Measurements from ENCODE around the gene PCDHGC4. TPM values are rescaled to one million over a fixed set of nuclear protein-coding genes. Genes with fewer than 3 reads are reported as not detected.

The PCDHGC4 gene
- total and polyA plus RNA-seq, 2 of the 8 experiments (the other 6 are each of a cell fraction or from before 2014, with no cell fraction given) = 2.1 to 2.4 TPM

DNA sequence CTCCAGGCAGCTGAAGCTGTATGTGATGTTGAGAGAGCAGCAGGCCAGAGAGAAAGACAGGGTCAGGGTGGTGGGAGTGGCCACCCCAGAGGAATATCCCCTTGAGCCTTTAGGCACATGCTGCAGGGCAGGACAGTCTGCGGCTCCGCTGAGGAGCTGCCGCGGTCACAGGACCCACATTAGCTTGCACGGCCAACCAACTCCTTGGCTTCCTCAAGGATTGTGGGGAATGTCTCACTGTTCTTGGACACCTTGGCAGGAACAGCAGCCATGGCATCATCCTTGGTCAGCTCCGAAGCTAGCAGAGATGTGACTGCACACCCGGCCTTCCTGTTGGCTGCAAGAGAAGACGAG lies 31.8 kb downstream of the PCDHGC4 start (continued):
- TF ChIP-seq, protein P1, sequence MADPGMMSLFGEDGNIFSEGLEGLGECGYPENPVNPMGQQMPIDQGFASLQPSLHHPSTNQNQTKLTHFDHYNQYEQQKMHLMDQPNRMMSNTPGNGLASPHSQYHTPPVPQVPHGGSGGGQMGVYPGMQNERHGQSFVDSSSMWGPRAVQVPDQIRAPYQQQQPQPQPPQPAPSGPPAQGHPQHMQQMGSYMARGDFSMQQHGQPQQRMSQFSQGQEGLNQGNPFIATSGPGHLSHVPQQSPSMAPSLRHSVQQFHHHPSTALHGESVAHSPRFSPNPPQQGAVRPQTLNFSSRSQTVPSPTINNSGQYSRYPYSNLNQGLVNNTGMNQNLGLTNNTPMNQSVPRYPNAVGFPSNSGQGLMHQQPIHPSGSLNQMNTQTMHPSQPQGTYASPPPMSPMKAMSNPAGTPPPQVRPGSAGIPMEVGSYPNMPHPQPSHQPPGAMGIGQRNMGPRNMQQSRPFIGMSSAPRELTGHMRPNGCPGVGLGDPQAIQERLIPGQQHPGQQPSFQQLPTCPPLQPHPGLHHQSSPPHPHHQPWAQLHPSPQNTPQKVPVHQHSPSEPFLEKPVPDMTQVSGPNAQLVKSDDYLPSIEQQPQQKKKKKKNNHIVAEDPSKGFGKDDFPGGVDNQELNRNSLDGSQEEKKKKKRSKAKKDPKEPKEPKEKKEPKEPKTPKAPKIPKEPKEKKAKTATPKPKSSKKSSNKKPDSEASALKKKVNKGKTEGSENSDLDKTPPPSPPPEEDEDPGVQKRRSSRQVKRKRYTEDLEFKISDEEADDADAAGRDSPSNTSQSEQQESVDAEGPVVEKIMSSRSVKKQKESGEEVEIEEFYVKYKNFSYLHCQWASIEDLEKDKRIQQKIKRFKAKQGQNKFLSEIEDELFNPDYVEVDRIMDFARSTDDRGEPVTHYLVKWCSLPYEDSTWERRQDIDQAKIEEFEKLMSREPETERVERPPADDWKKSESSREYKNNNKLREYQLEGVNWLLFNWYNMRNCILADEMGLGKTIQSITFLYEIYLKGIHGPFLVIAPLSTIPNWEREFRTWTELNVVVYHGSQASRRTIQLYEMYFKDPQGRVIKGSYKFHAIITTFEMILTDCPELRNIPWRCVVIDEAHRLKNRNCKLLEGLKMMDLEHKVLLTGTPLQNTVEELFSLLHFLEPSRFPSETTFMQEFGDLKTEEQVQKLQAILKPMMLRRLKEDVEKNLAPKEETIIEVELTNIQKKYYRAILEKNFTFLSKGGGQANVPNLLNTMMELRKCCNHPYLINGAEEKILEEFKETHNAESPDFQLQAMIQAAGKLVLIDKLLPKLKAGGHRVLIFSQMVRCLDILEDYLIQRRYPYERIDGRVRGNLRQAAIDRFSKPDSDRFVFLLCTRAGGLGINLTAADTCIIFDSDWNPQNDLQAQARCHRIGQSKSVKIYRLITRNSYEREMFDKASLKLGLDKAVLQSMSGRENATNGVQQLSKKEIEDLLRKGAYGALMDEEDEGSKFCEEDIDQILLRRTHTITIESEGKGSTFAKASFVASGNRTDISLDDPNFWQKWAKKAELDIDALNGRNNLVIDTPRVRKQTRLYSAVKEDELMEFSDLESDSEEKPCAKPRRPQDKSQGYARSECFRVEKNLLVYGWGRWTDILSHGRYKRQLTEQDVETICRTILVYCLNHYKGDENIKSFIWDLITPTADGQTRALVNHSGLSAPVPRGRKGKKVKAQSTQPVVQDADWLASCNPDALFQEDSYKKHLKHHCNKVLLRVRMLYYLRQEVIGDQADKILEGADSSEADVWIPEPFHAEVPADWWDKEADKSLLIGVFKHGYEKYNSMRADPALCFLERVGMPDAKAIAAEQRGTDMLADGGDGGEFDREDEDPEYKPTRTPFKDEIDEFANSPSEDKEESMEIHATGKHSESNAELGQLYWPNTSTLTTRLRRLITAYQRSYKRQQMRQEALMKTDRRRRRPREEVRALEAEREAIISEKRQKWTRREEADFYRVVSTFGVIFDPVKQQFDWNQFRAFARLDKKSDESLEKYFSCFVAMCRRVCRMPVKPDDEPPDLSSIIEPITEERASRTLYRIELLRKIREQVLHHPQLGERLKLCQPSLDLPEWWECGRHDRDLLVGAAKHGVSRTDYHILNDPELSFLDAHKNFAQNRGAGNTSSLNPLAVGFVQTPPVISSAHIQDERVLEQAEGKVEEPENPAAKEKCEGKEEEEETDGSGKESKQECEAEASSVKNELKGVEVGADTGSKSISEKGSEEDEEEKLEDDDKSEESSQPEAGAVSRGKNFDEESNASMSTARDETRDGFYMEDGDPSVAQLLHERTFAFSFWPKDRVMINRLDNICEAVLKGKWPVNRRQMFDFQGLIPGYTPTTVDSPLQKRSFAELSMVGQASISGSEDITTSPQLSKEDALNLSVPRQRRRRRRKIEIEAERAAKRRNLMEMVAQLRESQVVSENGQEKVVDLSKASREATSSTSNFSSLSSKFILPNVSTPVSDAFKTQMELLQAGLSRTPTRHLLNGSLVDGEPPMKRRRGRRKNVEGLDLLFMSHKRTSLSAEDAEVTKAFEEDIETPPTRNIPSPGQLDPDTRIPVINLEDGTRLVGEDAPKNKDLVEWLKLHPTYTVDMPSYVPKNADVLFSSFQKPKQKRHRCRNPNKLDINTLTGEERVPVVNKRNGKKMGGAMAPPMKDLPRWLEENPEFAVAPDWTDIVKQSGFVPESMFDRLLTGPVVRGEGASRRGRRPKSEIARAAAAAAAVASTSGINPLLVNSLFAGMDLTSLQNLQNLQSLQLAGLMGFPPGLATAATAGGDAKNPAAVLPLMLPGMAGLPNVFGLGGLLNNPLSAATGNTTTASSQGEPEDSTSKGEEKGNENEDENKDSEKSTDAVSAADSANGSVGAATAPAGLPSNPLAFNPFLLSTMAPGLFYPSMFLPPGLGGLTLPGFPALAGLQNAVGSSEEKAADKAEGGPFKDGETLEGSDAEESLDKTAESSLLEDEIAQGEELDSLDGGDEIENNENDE (IDR thresholded peaks at IDR 0.05; ENCODE audit: insufficient replicate concordance, low read length) = no peak
- TF ChIP-seq JUN (IDR thresholded peaks at IDR 0.05; ENCODE audit: low read depth, low read length) = no peak
- TF ChIP-seq TAF7 (optimal IDR thresholded peaks at IDR 0.05; ENCODE audit: borderline replicate concordance, low read depth, low read length) = no peak
- no peak for TF ChIP-seq CBX5 (IDR thresholded peaks at IDR 0.05; ENCODE audit: low read depth, low read length)
- no peak for TF ChIP-seq KDM5A (IDR thresholded peaks at IDR 0.05; ENCODE audit: low read length)
- no peak for TF ChIP-seq RFX5 (IDR thresholded peaks at IDR 0.05; ENCODE audit: borderline replicate concordance, low read depth, low read length)
- no peak for TF ChIP-seq POU5F1 (IDR thresholded peaks at IDR 0.05; ENCODE audit: low read depth, low read length)
- no peak for TF ChIP-seq TEAD4 (IDR thresholded peaks at IDR 0.05; ENCODE audit: low read depth, low read length)
- no peak for TF ChIP-seq YY1 (IDR thresholded peaks at IDR 0.05; ENCODE audit: low read depth, low read length)
- TF ChIP-seq SRF (IDR thresholded peaks at IDR 0.05; ENCODE audit: low read depth, low read length) = no peak
- no peak for TF ChIP-seq CHD2 (IDR thresholded peaks at IDR 0.05; ENCODE audit: low read length)
